Neural progenitor cell (in vitro differentiated cells): Measurements from ENCODE around the gene CSN2. TPM values are rescaled to one million over a fixed set of nuclear protein-coding genes. Genes with fewer than 3 reads are reported as not detected.

Experiments used
- DNase-seq: peaks from one replicate; pipeline ENCODE4 v3.0.0-alpha.2; 2016; ENCODE audit warnings: low spot score
- H2AFZ ChIP-seq: fragments of 200-600 bp; sonication (generic); replicated peaks from 2 replicates; pipeline ENCODE4 v1.6.1; 2016; ENCODE audit warnings: antibody characterized with exemption
- H3F3A ChIP-seq: fragments of 200-600 bp; sonication (generic); 2 replicates; pipeline ENCODE4 v1.6.1; 2016; ENCODE audit warnings: antibody characterized with exemption, low read depth
- H3K27ac ChIP-seq: fragments of 200-600 bp; sonication (generic); 2 replicates; pipeline ENCODE4 v1.5.1; 2016; ENCODE audit warnings: mild to moderate bottlenecking
- H3K27me3 ChIP-seq: fragments of 200-600 bp; sonication (generic); 2 replicates; pipeline ENCODE4 v1.6.1; 2016; ENCODE audit warnings: mild to moderate bottlenecking, moderate library complexity
- H3K36me3 ChIP-seq: fragments of 200-600 bp; sonication (generic); 2 replicates; pipeline ENCODE4 v1.5.1; 2016
- H3K4me1 ChIP-seq: fragments of 200-600 bp; sonication (generic); 2 replicates; pipeline ENCODE4 v1.6.1; 2016; ENCODE audit warnings: mixed run types
- H3K4me2 ChIP-seq: fragments of 200-600 bp; sonication (generic); 2 replicates; pipeline ENCODE4 v1.6.1; 2016
- H3K4me3 ChIP-seq: fragments of 200-600 bp; sonication (generic); 2 replicates; pipeline ENCODE4 v1.5.1; 2016
- H3K79me2 ChIP-seq: fragments of 200-600 bp; sonication (generic); 2 replicates; pipeline ENCODE4 v1.6.1; 2016; ENCODE audit warnings: low read depth
- H3K9ac ChIP-seq: fragments of 200-600 bp; sonication (generic); 2 replicates; pipeline ENCODE4 v1.6.1; 2016
- H3K9me3 ChIP-seq: fragments of 200-600 bp; sonication (generic); 2 replicates; pipeline ENCODE4 v1.5.1; 2016; ENCODE audit warnings: low read depth
- H4K20me1 ChIP-seq: fragments of 200-600 bp; sonication (generic); 2 replicates; pipeline ENCODE4 v1.6.1; 2016; ENCODE audit warnings: low read depth
- H3K27ac Mint-ChIP-seq: 3 replicates; pipeline ENCODE4 v1.8.0; 2021; ENCODE audit warnings: mixed read lengths
- H3K27me3 Mint-ChIP-seq: 2 replicates; pipeline ENCODE4 v1.8.0; 2022; ENCODE audit warnings: low read depth, mild to moderate bottlenecking, inconsistent platforms, moderate library complexity, mixed read lengths; ENCODE audit not compliant: insufficient read depth
- H3K36me3 Mint-ChIP-seq: 3 replicates; pipeline ENCODE4 v1.8.0; 2021; ENCODE audit warnings: mixed read lengths
- H3K4me1 Mint-ChIP-seq: 3 replicates; pipeline ENCODE4 v1.8.0; 2021; ENCODE audit warnings: mixed read lengths
- H3K4me3 Mint-ChIP-seq: 3 replicates; pipeline ENCODE4 v1.8.0; 2021; ENCODE audit warnings: mild to moderate bottlenecking, moderate library complexity, mixed read lengths
- H3K9me3 Mint-ChIP-seq: 3 replicates; pipeline ENCODE4 v1.8.0; 2020; ENCODE audit warnings: mixed read lengths
- CTCF ChIP-seq: fragments of 200-600 bp; sonication (generic); IDR thresholded peaks from 2 replicates; pipeline ENCODE4 v1.5.1; 2017; ENCODE audit warnings: antibody characterized with exemption, mild to moderate bottlenecking
- EZH2 ChIP-seq: fragments of 200-600 bp; sonication (generic); IDR thresholded peaks from 2 replicates; pipeline ENCODE4 v1.6.1; 2017; ENCODE audit warnings: antibody characterized with exemption, mild to moderate bottlenecking, moderate library complexity
- EZH2phosphoT487 ChIP-seq: fragments of 200-600 bp; sonication (generic); IDR thresholded peaks from 2 replicates; pipeline ENCODE4 v1.6.1; 2017; ENCODE audit warnings: antibody characterized with exemption
- total RNA-seq: library from RNA; depleted of rRNA; stranded (reverse); fragments of >200 nt; gene quantifications from 2 replicates; pipeline ENCODE4 v1.2.3, GENCODE V29; 2015; ENCODE audit warnings: low replicate concordance

CSN2 gene
- total RNA-seq, 1 donor from 2014 or later: not detected

- Histone ChIP-seq H2AFZ (no peak overlapping the region), H3K9ac (no peak overlapping the region), H3K9me3 (no peaks in the 10 kb centered on the region), H3K27ac (no peak overlapping the region), H3K4me3 (no peak overlapping the region), H3K4me1 (no peaks in the 10 kb centered on the region), H3K36me3 (no peaks in the 10 kb centered on the region), H3K4me2 (no peak overlapping the region), H4K20me1 (no peaks in the 10 kb centered on the region), H3K79me2 (no peaks in the 10 kb centered on the region), H3F3A (no peaks in the 10 kb centered on the region), H3K27me3 (no peaks in the 10 kb centered on the region)
- H3K27ac Mint-ChIP-seq: no peak overlapping the region
- H3K9me3 Mint-ChIP-seq: no peaks in the 10 kb centered on the region
- H3K4me1 Mint-ChIP-seq: peaks cover 3% of the 10 kb centered on the region
- H3K36me3 Mint-ChIP-seq: no peaks in the 10 kb centered on the region
- H3K27me3 Mint-ChIP-seq: no peaks in the 10 kb centered on the region
- no peak for TF ChIP-seq CTCF
- no peak for TF ChIP-seq EZH2phosphoT487
- no peak for TF ChIP-seq EZH2
- no peak overlapping the region for H3K4me3 Mint-ChIP-seq
- no peak for DNase-seq
Measured at GRCh38 chr4:70000711-70001110, 35.2 kb upstream of the CSN2 start.

- no peaks in the 10 kb centered on the region for H3K36me3 ChIP-seq
- H3K4me1 Mint-ChIP-seq: no peaks in the 10 kb centered on the region
Measured at GRCh38 chr4:69999420-69999819, 33.9 kb upstream of the CSN2 start.

GRCh38 chr4:69995526-69996016 is 30.0 kb upstream of the CSN2 start, which contains the start of gene STATH:
STATH (plus strand) TSS chr4:69995966; CDS start chr4:69998438, 2,472 bp downstream.
- Histone ChIP-seq H3F3A (no peaks in the 10 kb centered on the region), H3K27ac (no peak within 1 kb of the TSS), H3K4me2 (no peak within 1 kb of the TSS), H3K9ac (no peak within 1 kb of the TSS), H3K27me3 (no peaks in the 10 kb centered on the region), H3K4me3 (no peak within 1 kb of the TSS), H3K4me1 (no peaks in the 10 kb centered on the region), H3K79me2 (no peaks in the 10 kb centered on the region), H3K36me3 (no peaks in the 10 kb centered on the region), H4K20me1 (no peaks in the 10 kb centered on the region), H2AFZ (no peak within 1 kb of the TSS), H3K9me3 (no peaks in the 10 kb centered on the region)
- DNase-seq: no peak
- H3K9me3 Mint-ChIP-seq: no peaks in the 10 kb centered on the region
- H3K4me1 Mint-ChIP-seq: no peaks in the 10 kb centered on the region
- no peaks in the 10 kb centered on the region for H3K36me3 Mint-ChIP-seq
- H3K27me3 Mint-ChIP-seq: no peaks in the 10 kb centered on the region
- no peak for TF ChIP-seq CTCF
- no peak for TF ChIP-seq EZH2
- no peak for TF ChIP-seq EZH2phosphoT487
- H3K4me3 Mint-ChIP-seq: no peak within 1 kb of the TSS
- no peak within 1 kb of the TSS for H3K27ac Mint-ChIP-seq

More at GRCh38 chr4:69999420-69999819, 33.9 kb upstream of the CSN2 start:
- Histone ChIP-seq H3K9ac (no peak overlapping the region), H3K27ac (no peak overlapping the region), H3F3A (no peaks in the 10 kb centered on the region), H3K27me3 (no peaks in the 10 kb centered on the region), H3K4me1 (no peaks in the 10 kb centered on the region), H3K4me2 (no peak overlapping the region), H4K20me1 (no peaks in the 10 kb centered on the region), H2AFZ (no peak overlapping the region), H3K4me3 (no peak overlapping the region), H3K9me3 (no peaks in the 10 kb centered on the region), H3K79me2 (no peaks in the 10 kb centered on the region)
- no peaks in the 10 kb centered on the region for H3K9me3 Mint-ChIP-seq
- H3K27me3 Mint-ChIP-seq: no peaks in the 10 kb centered on the region
- H3K36me3 Mint-ChIP-seq: no peaks in the 10 kb centered on the region
- no peak overlapping the region for H3K4me3 Mint-ChIP-seq
- no peak for DNase-seq
- TF ChIP-seq EZH2phosphoT487 (no peak), CTCF (no peak), EZH2 (no peak)
- H3K27ac Mint-ChIP-seq: no peak overlapping the region
